H9 (cell line): ENCODE data around the gene WHRN. TPM values are rescaled to one million over a fixed set of nuclear protein-coding genes. Genes with fewer than 3 reads are reported as not detected.

Experiments
- DNase-seq: peaks from one replicate; pipeline ENCODE4 v3.0.0-alpha.2; 2017
- H2AFZ ChIP-seq: one replicate; pipeline ENCODE4 v1.6.1; 2013; ENCODE audit warnings: mild to moderate bottlenecking, low read length, control low read depth, moderate library complexity
- H2AK5ac ChIP-seq: 2 replicates; pipeline ENCODE4 v1.6.1; 2013; ENCODE audit warnings: low read length, control low read depth, mixed read lengths; ENCODE audit not compliant: insufficient read length
- H2BK120ac ChIP-seq: one replicate; pipeline ENCODE4 v1.6.1; 2013; ENCODE audit warnings: low read depth, mild to moderate bottlenecking, low read length, control low read depth, inconsistent platforms; ENCODE audit not compliant: poor library complexity, severe bottlenecking
- H2BK12ac ChIP-seq: 2 replicates; pipeline ENCODE4 v1.6.1; 2013; ENCODE audit warnings: low read length, control low read depth, mixed read lengths, low read depth; ENCODE audit not compliant: insufficient read length
- H2BK15ac ChIP-seq: 2 replicates; pipeline ENCODE4 v1.6.1; 2013; ENCODE audit warnings: low read depth, low read length, control low read depth
- H2BK20ac ChIP-seq: one replicate; pipeline ENCODE4 v1.6.1; 2013; ENCODE audit warnings: low read depth, mild to moderate bottlenecking, low read length, control low read depth, inconsistent platforms; ENCODE audit not compliant: poor library complexity, severe bottlenecking
- H2BK5ac ChIP-seq: 2 replicates; pipeline ENCODE4 v1.6.1; 2013; ENCODE audit warnings: low read length, control low read depth, mixed read lengths; ENCODE audit not compliant: insufficient read length
- H3K14ac ChIP-seq: 2 replicates; pipeline ENCODE4 v1.6.1; 2013; ENCODE audit warnings: low read length, control low read depth; ENCODE audit not compliant: insufficient read depth
- H3K18ac ChIP-seq: 2 replicates; pipeline ENCODE4 v1.6.1; 2013; ENCODE audit warnings: low read depth, mild to moderate bottlenecking, mixed read lengths, low read length, control low read depth; ENCODE audit not compliant: insufficient read length
- H3K23ac ChIP-seq: 2 replicates; pipeline ENCODE4 v1.6.1; 2013; ENCODE audit warnings: low read length, control low read depth, mixed read lengths, low read depth; ENCODE audit not compliant: insufficient read length
- H3K23me2 ChIP-seq: 2 replicates; pipeline ENCODE4 v1.6.1; 2013; ENCODE audit warnings: low read depth, mild to moderate bottlenecking, mixed read lengths, low read length, control low read depth; ENCODE audit not compliant: insufficient read length, poor library complexity, severe bottlenecking
- H3K27ac ChIP-seq: 2 replicates; pipeline ENCODE4 v1.5.1; 2013; ENCODE audit warnings: low read length, control low read depth, mixed read lengths, low read depth; ENCODE audit not compliant: insufficient read length
- H3K27me3 ChIP-seq: 2 replicates; pipeline ENCODE4 v1.6.1; 2013; ENCODE audit warnings: low read length, control low read depth, inconsistent platforms; ENCODE audit not compliant: insufficient read depth
- H3K4ac ChIP-seq: 2 replicates; pipeline ENCODE4 v1.6.1; 2013; ENCODE audit warnings: low read depth, mild to moderate bottlenecking, control low read depth, inconsistent platforms, low read length, moderate library complexity
- H3K4me1 ChIP-seq: 2 replicates; pipeline ENCODE4 v1.6.1; 2013; ENCODE audit warnings: low read length, control low read depth, inconsistent platforms; ENCODE audit not compliant: insufficient read depth
- H3K4me2 ChIP-seq: 2 replicates; pipeline ENCODE4 v1.6.1; 2013; ENCODE audit warnings: low read length, control low read depth, mixed read lengths; ENCODE audit not compliant: insufficient read length, insufficient read depth
- H3K56ac ChIP-seq: 2 replicates; pipeline ENCODE4 v1.6.1; 2013; ENCODE audit warnings: low read depth, mild to moderate bottlenecking, mixed read lengths, low read length, control low read depth; ENCODE audit not compliant: insufficient read length
- H3K79me1 ChIP-seq: 2 replicates; pipeline ENCODE4 v1.6.1; 2013; ENCODE audit warnings: low read depth, mild to moderate bottlenecking, moderate library complexity, low read length, control low read depth, inconsistent platforms; ENCODE audit not compliant: insufficient read depth, poor library complexity, severe bottlenecking
- H3K79me2 ChIP-seq: 2 replicates; pipeline ENCODE4 v1.6.1; 2013; ENCODE audit warnings: low read length, control low read depth, inconsistent platforms; ENCODE audit not compliant: insufficient read depth
- H3K9ac ChIP-seq: 2 replicates; pipeline ENCODE4 v1.6.1; 2013; ENCODE audit warnings: low read length, control low read depth, mixed read lengths; ENCODE audit not compliant: insufficient read length; ENCODE audit errors: extremely low read depth
- H3K9me3 ChIP-seq: one replicate; pipeline ENCODE4 v1.6.1; 2013; ENCODE audit warnings: low read depth, low read length, inconsistent platforms; ENCODE audit not compliant: control insufficient read depth
- H3T11ph ChIP-seq: one replicate; pipeline ENCODE4 v1.6.1; 2013; ENCODE audit warnings: mild to moderate bottlenecking, low read length, control low read depth, inconsistent platforms
- H4K20me1 ChIP-seq: one replicate; pipeline ENCODE4 v1.6.1; 2013; ENCODE audit not compliant: control insufficient read depth, insufficient read length, insufficient read depth
- H4K5ac ChIP-seq: 2 replicates; pipeline ENCODE4 v1.6.1; 2013; ENCODE audit warnings: low read depth, mild to moderate bottlenecking, mixed read lengths, low read length, control low read depth; ENCODE audit not compliant: insufficient read length
- H4K8ac ChIP-seq: replicated peaks from 2 replicates; pipeline ENCODE4 v1.6.1; 2013; ENCODE audit warnings: low read length, control low read depth, mixed read lengths, low read depth; ENCODE audit not compliant: insufficient read length
- H4K91ac ChIP-seq: 2 replicates; pipeline ENCODE4 v1.6.1; 2013; ENCODE audit warnings: low read depth, mild to moderate bottlenecking, moderate library complexity, mixed read lengths, low read length, control low read depth; ENCODE audit not compliant: insufficient read length
- H3K27ac Mint-ChIP-seq, 3 experiments: 2 replicates in 2 of 3; 3 replicates in 1 of 3; pipeline ENCODE4 v1.8.0; 2020 to 2021; ENCODE audit warnings: mixed read lengths in 3 of 3, mild to moderate bottlenecking in 1 of 3, moderate library complexity in 1 of 3
- H3K27me3 Mint-ChIP-seq: 2 replicates; pipeline ENCODE4 v1.8.0; 2021; ENCODE audit warnings: low read depth, mild to moderate bottlenecking, moderate library complexity, mixed read lengths
- H3K36me3 Mint-ChIP-seq, 3 experiments: 2 replicates in 2 of 3; 3 replicates in 1 of 3; pipeline ENCODE4 v1.8.0; 2020 to 2021; ENCODE audit warnings: low read depth in 3 of 3, mixed read lengths in 3 of 3; ENCODE audit not compliant: insufficient read depth in 1 of 3
- H3K4me1 Mint-ChIP-seq, 2 experiments: 2 replicates each; pipeline ENCODE4 v1.8.0; 2020; ENCODE audit warnings: mixed read lengths in 2 of 2
- H3K4me3 Mint-ChIP-seq, 2 experiments: 2 replicates in 1 of 2; 3 replicates in 1 of 2; pipeline ENCODE4 v1.8.0; 2020 to 2021; ENCODE audit warnings: mild to moderate bottlenecking in 2 of 2, mixed read lengths in 2 of 2, moderate library complexity in 1 of 2
- H3K9me3 Mint-ChIP-seq, 2 experiments: 2 replicates in 1 of 2; 3 replicates in 1 of 2; pipeline ENCODE4 v1.8.0; 2020; ENCODE audit warnings: mild to moderate bottlenecking in 2 of 2, mixed read lengths in 2 of 2, moderate library complexity in 1 of 2
- WGBS: extraction: QIAGEN DNeasy Blood & Tissue Kit; methylation state at CpG from one replicate; pipeline ENCODE4 v1.1.7; 2013; ENCODE audit warnings: missing lambda C conversion rate, low lambda C conversion rate, mixed read lengths; ENCODE audit not compliant: insufficient read length; ENCODE audit errors: extremely low coverage; 5-methylcytosine and 5-hydroxymethylcytosine counted together
- total RNA-seq: library from RNA; stranded (reverse); gene quantifications from 2 replicates; pipeline ENCODE4 v1.2.1, GENCODE V29; 2021
- TF ChIP-seq, protein P1 (sequence below): fragments of 200-600 bp; sonication (generic); conservative IDR thresholded peaks from 3 replicates; pipeline ENCODE4 v1.8.0; 2021; ENCODE audit warnings: antibody characterized with exemption, mild to moderate bottlenecking

Gene WHRN
- total RNA-seq, 1 experiment from 2014 or later = 2.2 TPM

DNA sequence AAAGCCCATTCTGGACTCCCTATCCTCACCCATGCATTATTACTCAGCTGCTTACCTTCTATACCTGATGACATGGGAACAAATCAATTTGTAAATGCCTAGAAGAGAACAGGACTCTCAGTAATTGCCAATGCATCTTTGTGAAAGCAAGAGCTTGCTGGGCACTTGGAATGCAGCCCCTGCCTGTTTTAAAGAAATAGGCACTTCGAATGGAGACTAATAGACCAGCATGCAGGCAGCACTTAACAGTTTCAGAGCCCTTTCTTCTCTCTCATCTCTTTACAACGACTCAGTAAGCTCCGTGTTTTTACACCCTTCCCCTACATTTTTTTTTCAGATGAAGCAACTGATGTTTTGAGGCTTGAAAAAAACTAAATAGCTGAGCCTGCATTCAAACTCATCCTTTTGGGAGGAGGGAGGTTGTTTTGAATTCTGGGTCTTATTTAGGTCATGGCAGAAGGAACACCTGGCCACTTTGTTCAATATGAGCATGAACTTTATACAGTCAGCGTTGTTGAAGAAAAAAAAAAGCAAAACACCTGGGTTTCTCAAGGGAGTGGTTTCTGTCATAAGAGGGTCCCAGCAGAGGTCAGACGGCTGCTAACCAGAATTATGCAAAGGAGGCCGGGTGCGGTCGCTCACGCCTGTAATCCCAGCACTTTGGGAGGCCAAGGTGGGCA is 34.6 kb upstream of the WHRN start:
- H3K79me1 ChIP-seq = no peaks in the 10 kb centered on the region
- no peak for DNase-seq
- Mint-ChIP-seq H3K27ac (no peak overlapping the region), H3K9me3 (no peaks in the 10 kb centered on the region), H3K36me3 (no peaks in the 10 kb centered on the region), H3K4me1 (peaks cover 8 to 13% of the 10 kb centered on the region in 2 experiments), H3K4me3 (no peak overlapping the region), H3K27me3 (peaks cover 4% of the 10 kb centered on the region)
- H2AFZ ChIP-seq = no peak overlapping the region
- H2BK120ac ChIP-seq = no peak overlapping the region
- H2BK15ac ChIP-seq = no peak overlapping the region
- H2AK5ac ChIP-seq = no peak overlapping the region
- H3K23ac ChIP-seq = no peak overlapping the region
- no peak overlapping the region for H2BK20ac ChIP-seq
- no peaks in the 10 kb centered on the region for H3K79me2 ChIP-seq
- WGBS = no CpG with 5 or more reads among the region's 9 CpGs
- H3K27ac ChIP-seq = no peak overlapping the region
- no peaks in the 10 kb centered on the region for H3K23me2 ChIP-seq
- H3K4me1 ChIP-seq = no peaks in the 10 kb centered on the region
- H4K8ac ChIP-seq = no peak overlapping the region
- no peaks in the 10 kb centered on the region for H3K27me3 ChIP-seq
- no peaks in the 10 kb centered on the region for H4K20me1 ChIP-seq
- no peak overlapping the region for H3K9ac ChIP-seq
- H2BK12ac ChIP-seq = no peak overlapping the region
- no peak overlapping the region for H3T11ph ChIP-seq
- no peak overlapping the region for H4K5ac ChIP-seq
- no peak overlapping the region for H4K91ac ChIP-seq
- no peak overlapping the region for H3K14ac ChIP-seq
- H2BK5ac ChIP-seq = no peak overlapping the region
- no peak overlapping the region for H3K56ac ChIP-seq
- TF ChIP-seq, protein P1, sequence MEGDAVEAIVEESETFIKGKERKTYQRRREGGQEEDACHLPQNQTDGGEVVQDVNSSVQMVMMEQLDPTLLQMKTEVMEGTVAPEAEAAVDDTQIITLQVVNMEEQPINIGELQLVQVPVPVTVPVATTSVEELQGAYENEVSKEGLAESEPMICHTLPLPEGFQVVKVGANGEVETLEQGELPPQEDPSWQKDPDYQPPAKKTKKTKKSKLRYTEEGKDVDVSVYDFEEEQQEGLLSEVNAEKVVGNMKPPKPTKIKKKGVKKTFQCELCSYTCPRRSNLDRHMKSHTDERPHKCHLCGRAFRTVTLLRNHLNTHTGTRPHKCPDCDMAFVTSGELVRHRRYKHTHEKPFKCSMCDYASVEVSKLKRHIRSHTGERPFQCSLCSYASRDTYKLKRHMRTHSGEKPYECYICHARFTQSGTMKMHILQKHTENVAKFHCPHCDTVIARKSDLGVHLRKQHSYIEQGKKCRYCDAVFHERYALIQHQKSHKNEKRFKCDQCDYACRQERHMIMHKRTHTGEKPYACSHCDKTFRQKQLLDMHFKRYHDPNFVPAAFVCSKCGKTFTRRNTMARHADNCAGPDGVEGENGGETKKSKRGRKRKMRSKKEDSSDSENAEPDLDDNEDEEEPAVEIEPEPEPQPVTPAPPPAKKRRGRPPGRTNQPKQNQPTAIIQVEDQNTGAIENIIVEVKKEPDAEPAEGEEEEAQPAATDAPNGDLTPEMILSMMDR = no peak
- no peaks in the 10 kb centered on the region for H3K9me3 ChIP-seq
- H3K18ac ChIP-seq = no peak overlapping the region
- H3K4me2 ChIP-seq = no peak overlapping the region
- H3K4ac ChIP-seq = no peak overlapping the region
